Uterus (tissue), 2 donors: ENCODE data around the gene PAK1IP1.

Experiments
- POLR2A ChIP-seq, 2 donors: fragments of 450-650 bp; IDR thresholded peaks; one replicate each; pipeline ENCODE4 v1.6.1; 2016; ENCODE audit warnings: antibody characterized with exemption in 2 of 2, mild to moderate bottlenecking in 1 of 2, moderate library complexity in 1 of 2
- TF ChIP-seq, protein P1 (sequence below), 4 experiments: fragments of 200-600 bp in 2 of 4; fragments of 450-650 bp in 2 of 4; sonication (generic) in 2 of 4; IDR thresholded peaks; one replicate each; pipeline ENCODE4 v1.5.1; 2016 to 2019; ENCODE audit warnings: antibody characterized with exemption in 4 of 4, mild to moderate bottlenecking in 2 of 4, moderate library complexity in 1 of 4

DNA sequence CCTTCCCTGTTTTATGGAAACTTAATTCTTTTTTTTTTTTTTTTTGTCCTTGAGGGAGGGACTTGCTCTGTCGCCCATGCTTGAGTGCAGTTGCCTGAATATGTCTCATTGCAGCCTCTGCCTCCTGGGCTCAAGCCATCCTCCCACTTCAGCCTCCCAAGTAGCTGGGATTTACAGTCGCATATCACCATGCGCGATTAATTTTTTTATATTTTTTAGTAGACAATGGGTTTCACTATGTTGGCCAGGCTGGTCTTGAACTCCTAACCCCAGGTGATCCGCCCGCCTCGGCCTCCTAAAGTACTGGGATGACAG is 28.8 kb downstream of the PAK1IP1 start:
- TF ChIP-seq, protein P1, sequence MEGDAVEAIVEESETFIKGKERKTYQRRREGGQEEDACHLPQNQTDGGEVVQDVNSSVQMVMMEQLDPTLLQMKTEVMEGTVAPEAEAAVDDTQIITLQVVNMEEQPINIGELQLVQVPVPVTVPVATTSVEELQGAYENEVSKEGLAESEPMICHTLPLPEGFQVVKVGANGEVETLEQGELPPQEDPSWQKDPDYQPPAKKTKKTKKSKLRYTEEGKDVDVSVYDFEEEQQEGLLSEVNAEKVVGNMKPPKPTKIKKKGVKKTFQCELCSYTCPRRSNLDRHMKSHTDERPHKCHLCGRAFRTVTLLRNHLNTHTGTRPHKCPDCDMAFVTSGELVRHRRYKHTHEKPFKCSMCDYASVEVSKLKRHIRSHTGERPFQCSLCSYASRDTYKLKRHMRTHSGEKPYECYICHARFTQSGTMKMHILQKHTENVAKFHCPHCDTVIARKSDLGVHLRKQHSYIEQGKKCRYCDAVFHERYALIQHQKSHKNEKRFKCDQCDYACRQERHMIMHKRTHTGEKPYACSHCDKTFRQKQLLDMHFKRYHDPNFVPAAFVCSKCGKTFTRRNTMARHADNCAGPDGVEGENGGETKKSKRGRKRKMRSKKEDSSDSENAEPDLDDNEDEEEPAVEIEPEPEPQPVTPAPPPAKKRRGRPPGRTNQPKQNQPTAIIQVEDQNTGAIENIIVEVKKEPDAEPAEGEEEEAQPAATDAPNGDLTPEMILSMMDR (IDR thresholded peaks at IDR 0.05), result no peak
- TF ChIP-seq POLR2A (IDR thresholded peaks at IDR 0.05), result no peak
